IPS-18c (cell line): ENCODE results near the gene SLC38A4.
"Not testable (repeated sequence)": the region's sequence is repeated elsewhere in the genome, so short reads cannot be mapped to it uniquely, and the experiment has no call there.

Experiments
- H3K4me3 ChIP-seq: 2 replicates; pipeline ENCODE4 v1.7.0; 2013; ENCODE audit warnings: low read depth, mild to moderate bottlenecking, low read length, moderate library complexity; ENCODE audit not compliant: insufficient read depth
- H3K9me3 ChIP-seq: one replicate; pipeline ENCODE4 v1.6.1; 2013; ENCODE audit warnings: mild to moderate bottlenecking, low read length, moderate library complexity; ENCODE audit not compliant: control insufficient read depth, insufficient read depth

The SLC38A4 gene

GRCh38 chr12:46754550-46754949 lies 71.2 kb downstream of the SLC38A4 start:
- Histone ChIP-seq H3K9me3 (peaks cover 5% of the 10 kb centered on the region), H3K4me3 (no peak overlapping the region)

GRCh38 chr12:46752396-46752795 lies 73.4 kb downstream of the SLC38A4 start:
- Histone ChIP-seq H3K4me3 (no peak overlapping the region), H3K9me3 (peaks cover 2% of the 10 kb centered on the region)

- H3K4me3 ChIP-seq, result no peak overlapping the region
- no peaks in the 10 kb centered on the region for H3K9me3 ChIP-seq
These were observed 74.6 kb downstream of the SLC38A4 start for GRCh38 chr12:46751173-46751572.

GRCh38 chr12:46749322-46749721 lies 76.5 kb downstream of the SLC38A4 start:
- no peaks in the 10 kb centered on the region for H3K9me3 ChIP-seq
- no peak overlapping the region for H3K4me3 ChIP-seq

- H3K4me3 ChIP-seq, result no peak overlapping the region
These were observed 81.5 kb downstream of the SLC38A4 start for GRCh38 chr12:46744283-46744682.

GRCh38 chr12:46743456-46743855 lies 82.3 kb downstream of the SLC38A4 start:
- no peaks in the 10 kb centered on the region for H3K9me3 ChIP-seq

More at GRCh38 chr12:46744283-46744682, 81.5 kb downstream of the SLC38A4 start:
- H3K9me3 ChIP-seq, result no peaks in the 10 kb centered on the region

GRCh38 chr12:46742271-46742670 lies 83.5 kb downstream of the SLC38A4 start:
- H3K4me3 ChIP-seq, H3K9me3 ChIP-seq: not testable (repeated sequence)

More at GRCh38 chr12:46743456-46743855, 82.3 kb downstream of the SLC38A4 start:
- H3K4me3 ChIP-seq, result no peak overlapping the region

- no peaks in the 10 kb centered on the region for H3K9me3 ChIP-seq
These were observed 100.5 kb downstream of the SLC38A4 start for GRCh38 chr12:46725332-46725731.

GRCh38 chr12:46723629-46724419 lies 102.0 kb downstream of the SLC38A4 start:
- no peak overlapping the region for H3K4me3 ChIP-seq
- H3K9me3 ChIP-seq, result no peaks in the 10 kb centered on the region

More at GRCh38 chr12:46725332-46725731, 100.5 kb downstream of the SLC38A4 start:
- H3K4me3 ChIP-seq, result no peak overlapping the region

- Histone ChIP-seq H3K9me3 (no peaks in the 10 kb centered on the region), H3K4me3 (no peak overlapping the region)
These were observed 103.2 kb downstream of the SLC38A4 start for GRCh38 chr12:46722394-46723185.

GRCh38 chr12:46718495-46718894 lies 107.3 kb downstream of the SLC38A4 start:
- no peak overlapping the region for H3K4me3 ChIP-seq
- no peaks in the 10 kb centered on the region for H3K9me3 ChIP-seq

GRCh38 chr12:46717868-46718267 lies 107.9 kb downstream of the SLC38A4 start:
- H3K4me3 ChIP-seq, result no peak overlapping the region
- no peaks in the 10 kb centered on the region for H3K9me3 ChIP-seq

GRCh38 chr12:46717159-46717558 lies 108.6 kb downstream of the SLC38A4 start:
- H3K4me3 ChIP-seq, result no peak overlapping the region
- no peaks in the 10 kb centered on the region for H3K9me3 ChIP-seq
